ENCODE measurements around the gene RHOU.

- TF ChIP-seq CTCF (IDR thresholded peaks at IDR 0.05) (no peak), POLR2A (IDR thresholded peaks at IDR 0.05) (no peak)
Observed at GRCh38 chr1:228753786-228754360, 18.6 kb downstream of the RHOU start.
